ENCODE results near the gene SH3TC1. TPM values are rescaled to one million over a fixed set of nuclear protein-coding genes. Genes with fewer than 3 reads are reported as not detected.

The SH3TC1 gene
- total RNA-seq, 1 donor from 2014 or later, result 8.7 TPM

DNA sequence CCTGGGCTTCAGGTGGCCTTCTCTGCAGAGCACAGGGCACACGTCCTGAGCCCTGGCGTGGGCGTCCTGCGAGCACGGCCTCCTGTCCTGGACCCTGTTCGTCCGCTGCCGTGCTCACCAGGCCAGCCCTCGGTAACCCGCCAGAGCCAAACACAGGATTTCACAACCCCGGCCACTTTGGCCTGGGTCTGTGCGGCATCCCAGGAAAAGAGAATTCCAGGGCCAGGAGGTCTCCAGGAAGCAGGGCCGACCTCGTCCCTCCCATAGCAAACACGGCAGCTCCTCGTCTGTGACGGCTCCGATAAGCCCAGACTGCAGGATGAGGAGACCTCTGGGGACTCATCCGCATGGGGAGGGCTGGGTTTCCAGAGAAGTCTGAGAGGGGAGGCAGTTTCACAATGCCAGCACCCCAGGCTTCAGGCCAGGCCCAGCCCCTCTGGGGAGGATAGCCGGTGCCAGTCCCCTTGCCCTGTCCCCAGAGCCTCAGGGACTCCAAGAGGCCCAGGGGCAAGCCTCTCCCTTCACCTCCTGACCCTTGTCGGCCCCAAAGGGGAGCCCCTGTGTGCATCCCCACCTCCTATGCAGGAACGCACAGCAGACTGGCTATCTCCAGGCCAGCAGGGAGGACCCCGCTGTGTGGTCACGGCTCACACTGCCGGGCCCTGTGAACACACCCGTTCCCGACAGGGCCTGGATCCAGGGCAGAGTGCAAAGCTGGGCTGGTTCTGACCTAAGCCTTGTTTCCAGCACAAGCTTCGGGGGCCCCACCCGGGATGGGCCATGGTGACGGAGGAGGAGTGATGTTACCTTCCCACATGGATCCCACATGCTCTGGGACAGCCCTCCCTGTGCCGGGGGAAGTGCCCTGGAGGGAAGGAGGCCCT, 48.2 kb downstream of the SH3TC1 start:
- DNase-seq (peak; percentile 83), ATAC-seq (peak; percentile 88)
- intact Hi-C loops (cut with micrococcal nuclease), result loop anchor here (10.0 kb wide), 1 partner anchor 158 kb away; no protein-coding TSS in a partner anchor

- intact Hi-C loops (cut with micrococcal nuclease), result loop anchor here (10.0 kb wide), 1 partner anchor 157 kb away; no protein-coding TSS in a partner anchor
- ATAC-seq (no peak), DNase-seq (no peak)
Measured at GRCh38 chr4:8248091-8248490, 49.0 kb downstream of the SH3TC1 start.

GRCh38 chr4:8250227-8250626, 51.1 kb downstream of the SH3TC1 start:
- DNase-seq, result no peak

GRCh38 chr4:8250637-8251036, 51.5 kb downstream of the SH3TC1 start:
- intact Hi-C loops (cut with micrococcal nuclease), result no loop called here
- DNase-seq (no peak), ATAC-seq (no peak)

More at GRCh38 chr4:8250227-8250626, 51.1 kb downstream of the SH3TC1 start:
- intact Hi-C loops (cut with micrococcal nuclease), result no loop called here
- no peak for ATAC-seq

DNA sequence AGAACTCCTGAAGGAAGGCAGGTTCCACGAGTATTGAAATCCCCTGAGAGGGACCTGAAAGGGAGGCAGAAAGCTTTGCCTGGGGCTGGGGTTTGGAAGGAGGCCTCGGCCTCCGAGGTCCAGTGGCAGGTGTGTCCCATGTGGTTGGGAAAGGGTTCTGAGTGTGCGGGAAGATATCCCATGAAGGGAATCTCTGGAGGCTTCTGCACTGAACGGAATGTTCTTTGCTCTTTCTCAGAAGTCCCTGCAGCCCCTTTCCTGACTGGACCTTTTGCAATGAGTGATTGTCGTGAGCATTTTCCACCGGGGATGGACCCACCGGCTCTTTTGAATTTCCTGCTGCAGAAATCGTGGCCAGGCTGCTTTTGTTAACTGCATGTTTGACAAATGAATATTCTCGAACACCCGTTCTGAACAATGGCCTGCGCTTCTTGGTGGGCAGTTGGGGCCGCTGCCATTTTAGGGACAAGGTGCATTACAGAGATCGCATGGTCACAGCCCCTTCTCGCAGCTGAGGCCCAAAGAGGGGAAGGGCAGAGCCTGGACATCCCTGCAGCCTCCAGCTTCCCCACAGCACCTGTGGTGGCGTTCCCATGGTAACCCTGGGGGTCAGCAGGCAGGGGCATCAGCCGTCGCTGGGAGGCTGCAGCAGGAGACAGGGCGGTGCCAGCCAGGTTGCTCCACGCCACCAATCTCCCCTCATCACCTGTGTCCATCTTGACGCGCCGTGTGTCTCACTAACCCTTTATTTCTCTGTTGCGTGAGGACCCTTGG, 52.2 kb downstream of the SH3TC1 start:
- intact Hi-C loops (cut with micrococcal nuclease), result no loop called here
- DNase-seq (no peak), ATAC-seq (no peak)

- no peak for ATAC-seq
- no peak for DNase-seq
- intact Hi-C loops (cut with micrococcal nuclease), result no loop called here
Measured at GRCh38 chr4:8252301-8253173, 53.4 kb downstream of the SH3TC1 start.

GRCh38 chr4:8254076-8254475, 55.0 kb downstream of the SH3TC1 start:
- DNase-seq (no peak), ATAC-seq (no peak)
- intact Hi-C loops (cut with micrococcal nuclease), result no loop called here

DNA sequence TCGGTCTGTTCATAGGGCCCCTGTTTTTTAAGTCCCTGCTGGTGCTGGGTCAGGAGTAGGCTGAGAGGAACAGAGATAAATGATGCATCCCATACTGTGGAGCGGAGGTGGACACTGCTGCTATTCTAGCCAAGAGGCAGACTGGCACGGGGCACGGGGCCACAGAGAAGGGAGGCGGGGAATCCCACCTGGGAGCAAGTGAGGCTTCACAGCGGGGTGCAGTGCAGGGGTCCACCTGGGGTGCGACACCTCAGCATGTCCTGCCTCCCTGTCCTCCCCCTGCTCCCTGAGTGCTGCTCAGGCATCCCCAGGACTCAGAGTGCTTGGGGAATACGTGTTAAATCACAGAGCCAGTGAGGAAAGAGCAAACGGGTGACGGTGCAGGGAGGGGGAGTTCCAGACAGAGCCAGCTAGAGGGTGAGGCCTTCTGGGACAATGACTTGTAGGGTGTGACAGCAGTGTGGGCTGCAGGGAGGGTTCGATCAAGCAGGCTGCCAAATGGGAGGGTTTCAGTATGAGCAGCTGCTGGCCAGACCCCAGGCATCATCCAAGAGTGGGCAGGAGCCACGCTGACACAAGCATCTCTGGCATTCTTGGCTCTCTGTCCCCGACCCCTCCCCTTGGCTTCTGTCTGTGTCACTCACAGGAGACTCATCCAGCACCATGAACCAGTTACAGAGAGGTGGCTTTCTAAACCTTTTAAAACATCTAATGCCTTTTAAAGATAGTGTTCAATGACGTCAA, 56.8 kb downstream of the SH3TC1 start:
- intact Hi-C loops (cut with micrococcal nuclease), result no loop called here
- DNase-seq (peak; percentile 57), ATAC-seq (peak; percentile 82)

GRCh38 chr4:8257854-8258253, 58.8 kb downstream of the SH3TC1 start:
- intact Hi-C loops (cut with micrococcal nuclease), result no loop called here
- ATAC-seq (no peak), DNase-seq (no peak)

GRCh38 chr4:8258552-8259212, 59.6 kb downstream of the SH3TC1 start:
- ATAC-seq, result no peak
- intact Hi-C loops (cut with micrococcal nuclease), result no loop called here
- no peak for DNase-seq

DNA sequence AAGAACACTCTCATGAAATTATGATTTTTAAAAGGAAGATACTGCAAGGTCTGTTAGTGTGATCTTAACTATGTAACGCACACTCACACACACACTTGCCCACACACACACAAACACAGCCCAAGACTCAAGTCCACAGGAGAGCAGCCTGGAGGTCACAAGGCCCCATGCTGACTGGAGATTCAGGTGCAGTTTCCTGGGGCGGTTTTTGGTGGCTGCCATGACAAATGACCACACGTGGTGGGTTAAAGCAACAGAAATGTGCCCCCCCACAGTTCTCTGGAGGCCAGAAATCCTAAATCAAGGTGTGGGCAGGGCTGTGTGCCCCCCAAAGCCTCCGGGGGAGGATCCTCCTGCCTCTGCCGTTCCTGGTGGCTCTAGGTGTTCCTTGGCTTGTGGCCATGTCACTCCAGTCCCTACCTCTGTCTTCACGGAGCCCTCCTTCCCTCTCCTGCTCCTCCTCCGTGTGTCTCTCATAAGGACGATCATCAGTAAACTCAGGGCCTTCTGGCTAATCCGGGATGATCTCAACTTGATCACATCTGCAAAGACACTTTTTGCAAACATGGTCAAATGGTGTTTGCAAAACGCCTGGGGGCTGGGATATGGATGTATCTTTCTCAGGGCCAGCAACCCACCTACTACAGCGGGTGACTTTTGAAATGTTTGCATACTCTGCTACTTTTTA, 60.8 kb downstream of the SH3TC1 start:
- intact Hi-C loops (cut with micrococcal nuclease), result no loop called here
- DNase-seq, result no peak
- no peak for ATAC-seq

DNA sequence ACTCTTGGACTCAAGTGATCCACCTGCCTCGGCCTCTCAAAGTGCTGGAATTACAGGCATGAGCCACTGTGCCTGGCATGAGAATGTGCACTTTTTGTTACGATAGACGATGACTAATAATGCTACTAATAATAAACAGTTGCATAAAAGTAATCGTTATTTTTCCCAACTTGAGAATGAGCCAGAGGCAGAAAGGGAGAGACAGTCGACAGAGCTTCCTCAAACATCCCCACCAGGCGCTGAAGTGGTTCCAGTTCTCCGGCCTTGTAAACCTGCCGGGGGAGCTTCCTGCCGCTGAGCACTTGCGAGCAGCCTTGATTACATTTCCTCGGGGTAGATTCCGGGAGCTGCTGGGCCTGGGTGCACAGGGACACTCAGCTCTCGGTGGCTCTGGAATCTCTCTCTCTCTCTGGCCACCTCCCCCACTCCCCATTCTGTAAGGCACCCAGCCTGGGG, 61.6 kb downstream of the SH3TC1 start:
- DNase-seq (no peak), ATAC-seq (no peak)
- intact Hi-C loops (cut with micrococcal nuclease), result no loop called here

DNA sequence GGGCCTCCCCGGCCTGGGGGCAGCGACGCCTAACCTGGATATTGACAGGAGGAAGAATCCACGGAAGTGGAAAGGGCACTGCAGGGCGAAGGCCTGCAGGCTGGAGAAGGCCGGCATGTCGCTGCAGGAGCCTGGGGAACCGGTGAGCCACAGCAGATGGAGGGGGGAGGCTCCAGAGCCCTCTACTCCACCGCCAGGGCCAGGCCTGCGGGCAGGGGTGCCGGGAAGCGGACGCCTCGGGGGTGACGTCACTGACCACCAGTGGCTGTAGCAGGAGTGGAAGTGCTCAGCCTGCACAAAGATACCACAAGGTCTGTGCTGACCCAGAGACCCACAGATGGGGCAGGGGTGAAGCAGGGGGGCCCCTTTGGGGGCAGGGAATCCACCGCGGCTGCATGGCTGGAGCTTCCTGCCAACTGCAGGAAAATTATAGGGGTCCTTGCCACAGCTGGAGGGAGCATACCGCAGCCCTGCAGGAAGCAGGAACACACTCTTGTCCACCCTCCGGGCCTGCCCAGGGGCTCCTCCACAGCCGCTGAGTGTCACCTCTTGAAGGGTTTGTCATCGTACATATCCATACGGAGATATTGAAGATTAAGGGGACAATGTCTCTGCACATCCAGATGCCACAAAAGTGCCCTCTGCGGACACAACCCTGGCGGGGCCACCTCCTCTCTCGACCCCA, 62.9 kb downstream of the SH3TC1 start:
- intact Hi-C loops (cut with micrococcal nuclease), result no loop called here
- ATAC-seq (no peak), DNase-seq (no peak)

DNA sequence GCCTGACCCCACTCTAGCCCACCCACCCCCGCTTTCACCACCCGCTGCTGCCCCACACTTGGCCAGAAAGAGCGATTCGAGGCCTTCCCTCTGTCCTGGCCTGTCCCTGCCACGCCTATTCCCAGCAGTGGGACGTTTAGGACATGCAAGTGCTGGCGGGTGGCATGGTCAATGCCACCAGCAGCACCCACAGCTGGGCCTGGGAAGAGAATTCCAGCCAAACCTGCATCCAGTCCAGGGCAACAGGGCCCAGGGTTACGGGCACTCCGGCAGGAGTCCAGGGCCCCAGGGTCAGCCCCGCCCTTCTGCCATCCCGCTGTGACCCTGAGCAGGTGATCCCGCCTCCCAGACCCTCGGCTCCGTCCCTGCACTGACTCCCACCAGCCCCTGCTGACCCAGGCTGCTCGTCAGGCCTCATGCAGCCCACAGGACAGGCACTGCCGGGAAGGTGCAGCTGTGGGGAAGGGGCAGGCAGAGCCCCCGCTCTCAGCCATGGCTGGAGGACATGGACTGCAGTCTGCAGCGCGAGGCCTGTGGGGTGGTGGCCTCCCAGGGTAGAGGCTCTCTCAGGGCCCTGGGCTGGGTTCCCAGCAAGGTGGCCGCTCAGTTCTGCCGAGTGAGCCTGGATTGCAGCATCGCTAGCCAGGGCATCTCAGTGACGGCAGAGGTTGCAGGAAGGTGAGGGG, 63.7 kb downstream of the SH3TC1 start:
- intact Hi-C loops (cut with micrococcal nuclease), result no loop called here
- no peak for ATAC-seq
- no peak for DNase-seq

DNA sequence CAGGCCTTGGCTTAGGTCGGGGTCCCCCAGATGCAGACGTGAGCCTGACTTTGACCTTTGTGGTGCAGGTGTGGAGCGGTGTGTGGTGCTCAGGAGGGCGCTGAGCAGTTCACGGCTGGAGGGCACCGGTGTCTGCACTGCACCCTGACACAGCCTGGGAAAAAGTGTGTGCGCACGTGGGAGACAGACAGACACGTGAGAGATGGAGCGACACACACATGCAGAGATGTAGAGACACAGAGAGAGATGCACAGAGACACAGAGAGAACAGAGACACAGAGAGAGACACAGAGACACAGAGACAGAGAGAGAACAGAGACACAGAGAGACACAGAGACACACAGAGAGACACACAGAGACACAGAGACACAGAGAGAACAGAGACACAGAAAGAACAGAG, 64.3 kb downstream of the SH3TC1 start:
- ATAC-seq, result no peak
- no peak for DNase-seq
- intact Hi-C loops (cut with micrococcal nuclease), result no loop called here

- DNase-seq, result no peak
- ATAC-seq, result no peak
- intact Hi-C loops (cut with micrococcal nuclease), result no loop called here
Measured at GRCh38 chr4:8264106-8264505, 65.0 kb downstream of the SH3TC1 start.
